HFFc6 (cell line): Measurements from ENCODE around the gene RBM28. TPM values are rescaled to one million over a fixed set of nuclear protein-coding genes. Genes with fewer than 3 reads are reported as not detected.
A peak's percentile ranks its signal among the peaks of the same experiment; 100 is the strongest.

Source experiments
- DNase-seq: peaks from one replicate; pipeline ENCODE4 v3.0.0-alpha.2; 2018
- H3K27ac Mint-ChIP-seq: 2 replicates; pipeline ENCODE4 v1.8.0; 2020; ENCODE audit warnings: mild to moderate bottlenecking, mixed read lengths
- H3K27me3 Mint-ChIP-seq: 2 replicates; pipeline ENCODE4 v1.8.0; 2021; ENCODE audit warnings: mild to moderate bottlenecking, moderate library complexity, mixed read lengths; ENCODE audit not compliant: insufficient read depth
- H3K36me3 Mint-ChIP-seq: 2 replicates; pipeline ENCODE4 v1.8.0; 2021; ENCODE audit warnings: low read depth, mixed read lengths
- H3K4me1 Mint-ChIP-seq: 2 replicates; pipeline ENCODE4 v1.8.0; 2020; ENCODE audit warnings: low read depth, mixed read lengths
- H3K4me3 Mint-ChIP-seq: 2 replicates; pipeline ENCODE4 v1.8.0; 2020; ENCODE audit warnings: mild to moderate bottlenecking, moderate library complexity, mixed read lengths
- H3K9me3 Mint-ChIP-seq: 2 replicates; pipeline ENCODE4 v1.8.0; 2020; ENCODE audit warnings: mild to moderate bottlenecking, mixed read lengths
- total RNA-seq, 6 experiments: library from RNA; stranded (reverse); fragmentation: NEBNext Ultra II Directional; extraction: Animal tissue kit (Norgen Biotek cat#: 25700); gene quantifications; 2 replicates in 1 of 6; 3 replicates in 5 of 6; pipeline ENCODE4 v1.2.3, GENCODE V29; 2021
- TF ChIP-seq, protein P1 (sequence below): fragments of 200-600 bp; sonication (generic); IDR thresholded peaks from 2 replicates; pipeline ENCODE4 v1.5.0; 2021; ENCODE audit warnings: antibody characterized with exemption, mild to moderate bottlenecking

The RBM28 gene
- total RNA-seq, 6 experiments from 2014 or later, result 36.1 to 44.4 (median 37.8) TPM

DNA sequence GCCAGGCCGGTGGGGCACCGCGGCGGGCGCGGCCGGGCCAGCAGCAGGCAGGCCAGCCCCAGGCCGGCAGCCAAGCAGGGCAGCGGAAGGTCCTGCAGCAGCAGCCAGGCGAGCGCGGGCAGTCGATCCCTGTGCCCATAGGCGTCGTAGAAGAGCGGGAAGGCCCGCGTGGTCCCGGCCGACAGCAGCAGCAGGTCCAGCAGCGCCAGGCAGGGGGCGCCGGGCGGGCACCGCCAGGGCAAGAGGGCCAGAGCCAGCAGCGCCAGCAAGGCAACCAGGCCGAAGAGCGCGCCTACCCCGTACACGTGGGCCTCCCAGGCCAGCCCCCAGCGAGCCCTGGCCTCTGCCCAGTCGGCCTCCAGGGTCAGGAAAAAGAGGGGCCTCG is 8.4 kb upstream of the RBM28 start:
- peaks cover 50% of the 10 kb centered on the region for H3K27me3 Mint-ChIP-seq
- peaks cover 5% of the 10 kb centered on the region; the same call in 1 of the 2 replicates for H3K4me1 Mint-ChIP-seq
- no peak overlapping the region for H3K4me3 Mint-ChIP-seq
- no peaks in the 10 kb centered on the region for H3K36me3 Mint-ChIP-seq
- TF ChIP-seq, protein P1, sequence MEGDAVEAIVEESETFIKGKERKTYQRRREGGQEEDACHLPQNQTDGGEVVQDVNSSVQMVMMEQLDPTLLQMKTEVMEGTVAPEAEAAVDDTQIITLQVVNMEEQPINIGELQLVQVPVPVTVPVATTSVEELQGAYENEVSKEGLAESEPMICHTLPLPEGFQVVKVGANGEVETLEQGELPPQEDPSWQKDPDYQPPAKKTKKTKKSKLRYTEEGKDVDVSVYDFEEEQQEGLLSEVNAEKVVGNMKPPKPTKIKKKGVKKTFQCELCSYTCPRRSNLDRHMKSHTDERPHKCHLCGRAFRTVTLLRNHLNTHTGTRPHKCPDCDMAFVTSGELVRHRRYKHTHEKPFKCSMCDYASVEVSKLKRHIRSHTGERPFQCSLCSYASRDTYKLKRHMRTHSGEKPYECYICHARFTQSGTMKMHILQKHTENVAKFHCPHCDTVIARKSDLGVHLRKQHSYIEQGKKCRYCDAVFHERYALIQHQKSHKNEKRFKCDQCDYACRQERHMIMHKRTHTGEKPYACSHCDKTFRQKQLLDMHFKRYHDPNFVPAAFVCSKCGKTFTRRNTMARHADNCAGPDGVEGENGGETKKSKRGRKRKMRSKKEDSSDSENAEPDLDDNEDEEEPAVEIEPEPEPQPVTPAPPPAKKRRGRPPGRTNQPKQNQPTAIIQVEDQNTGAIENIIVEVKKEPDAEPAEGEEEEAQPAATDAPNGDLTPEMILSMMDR, result peak; percentile 58
- H3K27ac Mint-ChIP-seq, result no peak overlapping the region
- DNase-seq, result no peak
- no peaks in the 10 kb centered on the region for H3K9me3 Mint-ChIP-seq

DNA sequence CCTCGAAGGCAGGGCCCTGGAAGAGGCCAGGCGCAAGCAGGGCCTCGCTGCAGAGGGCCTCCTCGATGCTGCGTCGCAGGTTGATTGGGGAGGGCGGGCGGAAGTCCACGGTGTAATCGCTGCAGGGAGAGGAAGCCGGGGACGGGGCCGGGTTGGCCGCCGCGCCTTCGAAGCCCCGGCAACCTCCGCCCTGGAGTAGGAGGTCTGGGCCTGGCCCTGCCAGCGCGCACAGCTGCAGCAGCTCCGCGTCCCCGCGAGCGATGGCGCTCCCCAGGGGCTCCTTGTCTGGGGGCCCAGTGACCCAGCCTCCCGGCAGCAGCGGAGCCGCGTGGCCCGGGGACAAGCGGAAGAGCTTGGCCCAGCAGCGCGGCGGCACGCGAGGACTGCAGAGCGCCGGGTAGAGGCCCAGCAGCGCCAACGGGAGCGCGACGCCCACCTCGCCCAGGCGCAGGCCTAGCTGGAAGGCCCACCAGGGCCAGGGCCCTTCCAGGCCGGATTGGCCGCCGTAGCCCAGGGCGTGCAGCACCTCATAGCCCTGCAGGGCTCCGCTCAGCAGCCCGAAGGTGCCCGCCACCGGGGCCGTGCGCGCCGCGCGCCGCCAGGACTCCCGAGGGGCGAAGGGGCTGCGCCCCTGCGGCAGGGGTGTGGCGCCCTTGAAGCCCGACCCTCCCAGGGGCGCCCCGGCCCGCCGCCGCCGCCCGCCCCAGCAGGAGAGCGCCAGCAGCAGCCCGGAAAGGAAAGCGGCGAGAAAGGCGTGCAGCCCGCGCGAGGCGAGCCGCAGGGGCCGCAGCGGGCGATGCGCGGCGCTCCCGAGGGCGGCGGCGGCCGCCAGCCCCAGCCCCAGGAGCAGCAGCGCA is 7.8 kb upstream of the RBM28 start:
- no peak overlapping the region for H3K27ac Mint-ChIP-seq
- H3K4me1 Mint-ChIP-seq, result no peaks in the 10 kb centered on the region
- TF ChIP-seq, protein P1, result no peak
- peaks cover 46% of the 10 kb centered on the region for H3K27me3 Mint-ChIP-seq
- H3K36me3 Mint-ChIP-seq, result no peaks in the 10 kb centered on the region
- H3K9me3 Mint-ChIP-seq, result no peaks in the 10 kb centered on the region
- no peak for DNase-seq
- no peak overlapping the region for H3K4me3 Mint-ChIP-seq

DNA sequence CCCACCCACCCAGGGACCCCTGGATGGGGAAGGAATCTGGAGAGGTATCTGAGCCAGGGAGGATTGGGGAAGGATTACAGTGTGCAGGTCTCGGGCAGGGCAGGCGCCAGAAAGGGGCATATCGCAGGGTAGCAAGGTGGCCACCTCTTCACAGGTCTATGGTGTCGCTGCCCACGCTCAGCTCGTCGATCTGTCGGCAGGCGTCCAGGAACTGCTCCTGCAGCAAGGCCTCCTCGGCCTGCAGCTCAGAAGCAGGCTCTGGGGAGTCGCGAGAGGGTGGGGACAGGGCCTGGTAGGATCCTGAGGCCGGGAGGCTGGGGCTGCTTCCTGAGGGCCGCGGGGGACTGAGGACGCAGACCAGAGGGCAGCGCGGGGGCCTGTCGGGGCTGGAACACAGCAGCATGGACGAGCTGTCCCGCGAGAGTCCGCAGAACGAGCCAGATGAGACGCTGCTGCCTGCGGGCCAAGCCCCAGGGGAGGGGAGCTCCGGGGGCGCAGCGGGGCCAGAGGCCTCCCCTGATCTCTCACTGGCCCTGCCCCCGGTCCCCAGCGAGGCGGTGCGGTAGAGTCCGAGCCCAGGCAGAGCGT is 7.1 kb upstream of the RBM28 start:
- Mint-ChIP-seq H3K9me3 (no peaks in the 10 kb centered on the region), H3K27ac (no peak overlapping the region), H3K36me3 (no peaks in the 10 kb centered on the region), H3K4me3 (no peak overlapping the region), H3K4me1 (no peaks in the 10 kb centered on the region), H3K27me3 (peaks cover 46% of the 10 kb centered on the region)
- DNase-seq, result no peak
- TF ChIP-seq, protein P1, result no peak

DNA sequence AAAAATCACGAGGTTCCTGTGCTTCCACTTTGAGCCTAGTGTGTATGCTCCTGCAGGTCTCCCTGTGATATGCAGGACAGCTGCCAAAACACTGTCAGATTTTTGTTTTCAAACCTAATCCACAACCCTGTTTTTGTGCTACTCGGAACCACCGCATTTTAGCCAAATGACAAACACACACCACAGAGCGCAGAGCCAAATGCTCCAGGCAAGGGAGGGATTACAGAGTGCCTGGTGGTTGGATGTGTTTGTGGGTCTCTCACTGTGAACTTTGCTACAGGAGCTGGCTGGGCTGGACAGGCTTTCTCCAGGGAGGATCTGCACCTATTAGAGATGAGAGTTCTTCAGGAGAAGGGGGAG is 5.7 kb upstream of the RBM28 start:
- H3K27me3 Mint-ChIP-seq, result peaks cover 34% of the 10 kb centered on the region
- H3K36me3 Mint-ChIP-seq, result no peaks in the 10 kb centered on the region
- TF ChIP-seq, protein P1, result no peak
- no peaks in the 10 kb centered on the region for H3K9me3 Mint-ChIP-seq
- no peak overlapping the region for H3K4me3 Mint-ChIP-seq
- H3K4me1 Mint-ChIP-seq, result no peaks in the 10 kb centered on the region
- no peak overlapping the region for H3K27ac Mint-ChIP-seq
- no peak for DNase-seq

DNA sequence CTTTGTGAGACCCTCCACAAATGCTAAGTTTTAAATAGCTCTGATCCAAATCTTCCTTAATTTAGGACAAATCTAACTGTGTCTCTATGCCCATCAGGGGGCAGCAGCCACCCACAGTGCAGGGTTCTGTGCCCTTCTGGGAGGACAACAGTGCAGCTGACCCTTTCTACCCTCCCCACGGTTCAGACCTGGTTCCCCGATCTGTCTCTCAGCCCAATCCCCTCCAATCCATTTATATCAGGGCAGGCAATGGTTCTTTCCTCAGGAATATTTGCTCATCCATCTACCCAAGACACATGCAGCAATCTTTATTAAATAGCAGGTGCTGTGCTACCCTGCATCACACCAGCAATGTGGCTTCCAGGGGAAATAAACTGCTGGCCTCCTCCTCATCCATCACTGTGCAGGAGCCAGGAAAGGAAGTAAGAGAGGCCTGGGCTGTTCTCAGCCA is 4.0 kb upstream of the RBM28 start:
- Mint-ChIP-seq H3K4me3 (no peak overlapping the region), H3K27ac (no peak overlapping the region), H3K4me1 (peaks cover 5% of the 10 kb centered on the region), H3K9me3 (no peaks in the 10 kb centered on the region), H3K27me3 (peaks cover 20% of the 10 kb centered on the region), H3K36me3 (peaks cover 3% of the 10 kb centered on the region; the same call in 1 of the 2 replicates)
- DNase-seq, result peak; percentile 18
- TF ChIP-seq, protein P1, result peak; percentile 81
